Fibroblast of villous mesenchyme (primary cell): Measurements from ENCODE around the gene SPATC1L. TPM values are rescaled to one million over a fixed set of nuclear protein-coding genes. Genes with fewer than 3 reads are reported as not detected.

Experiments
- DNase-seq: peaks from one replicate; pipeline ENCODE4 v3.0.0-alpha.2; 2010; ENCODE audit warnings: low read depth
- H3K4me3 ChIP-seq: 2 replicates; pipeline ENCODE4 v1.5.1; 2011; ENCODE audit warnings: low read depth, mild to moderate bottlenecking, low read length
- CTCF ChIP-seq: IDR thresholded peaks from 2 replicates; pipeline ENCODE4 v1.5.1; 2012; ENCODE audit warnings: low read depth, mild to moderate bottlenecking, low read length; ENCODE audit not compliant: insufficient read depth
- total RNA-seq: library from RNA; depleted of rRNA; stranded (reverse); fragments of >200 nt; gene quantifications from 2 replicates; pipeline ENCODE4 v1.2.3, GENCODE V29; 2012

Gene SPATC1L
- total RNA-seq, 1 donor, result 9.5 TPM

GRCh38 chr21:46139686-46140085 is 44.6 kb downstream of the SPATC1L start:
- TF ChIP-seq CTCF, result no peak
- no peak overlapping the region for H3K4me3 ChIP-seq
- no peak for DNase-seq

GRCh38 chr21:46138383-46138970 is 45.8 kb downstream of the SPATC1L start:
- no peak for DNase-seq
- TF ChIP-seq CTCF, result no peak
- H3K4me3 ChIP-seq, result no peak overlapping the region

- no peak for DNase-seq
- no peak overlapping the region for H3K4me3 ChIP-seq
- no peak for TF ChIP-seq CTCF
Observed at GRCh38 chr21:46137908-46138307, 46.4 kb downstream of the SPATC1L start.

DNA sequence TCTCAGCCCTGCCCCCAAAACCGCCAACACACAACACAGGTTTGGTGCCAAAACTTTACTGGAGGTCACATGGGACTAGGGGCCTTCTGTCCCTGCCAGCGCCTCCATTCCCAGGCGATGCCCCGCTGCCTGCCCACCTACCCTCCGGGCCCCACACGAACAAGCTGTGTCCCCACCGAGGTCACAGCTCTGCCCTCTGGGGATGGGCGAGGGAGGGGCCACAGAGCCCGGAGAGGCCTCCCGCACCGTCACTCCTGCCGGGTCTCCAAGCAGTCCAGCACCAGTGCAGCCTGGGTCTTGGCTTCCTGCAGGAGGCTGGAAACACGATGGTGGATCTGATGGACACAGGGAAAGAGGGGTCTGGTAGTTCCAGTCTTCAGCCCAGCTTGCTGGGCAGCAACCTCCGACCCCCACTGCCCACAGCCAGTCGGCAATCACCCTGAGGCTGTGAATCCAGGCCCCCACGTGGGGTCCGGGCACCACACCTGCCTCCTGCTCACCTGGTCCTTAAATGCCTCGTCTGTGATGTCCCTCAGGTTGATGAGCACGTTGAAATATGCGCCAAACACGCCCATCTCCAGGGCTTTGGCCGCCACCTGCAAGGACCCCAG is 47.4 kb downstream of the SPATC1L start:
- no peak overlapping the region for H3K4me3 ChIP-seq
- TF ChIP-seq CTCF, result no peak
- no peak for DNase-seq

- no peak for DNase-seq
- no peak overlapping the region for H3K4me3 ChIP-seq
Observed at GRCh38 chr21:46135782-46136395, 48.4 kb downstream of the SPATC1L start.

More at GRCh38 chr21:46135782-46136395, 48.4 kb downstream of the SPATC1L start:
- no peak for TF ChIP-seq CTCF
